Mesothelial cell of epicardium (in vitro differentiated cells): ENCODE data around the gene PORCN. TPM values are rescaled to one million over a fixed set of nuclear protein-coding genes. Genes with fewer than 3 reads are reported as not detected.

Experiments used
- DNase-seq, 2 experiments: peaks; one replicate each; pipeline ENCODE4 v3.0.0; 2021; ENCODE audit warnings: low spot score in 2 of 2; ENCODE audit not compliant: unreplicated experiment in 2 of 2
- H3K27ac Mint-ChIP-seq: 2 replicates; pipeline ENCODE4 v1.8.0; 2021; ENCODE audit warnings: mixed read lengths
- H3K27me3 Mint-ChIP-seq: 2 replicates; pipeline ENCODE4 v1.8.0; 2021; ENCODE audit warnings: low read depth, mixed read lengths
- H3K36me3 Mint-ChIP-seq: 2 replicates; pipeline ENCODE4 v1.8.0; 2021; ENCODE audit warnings: mixed read lengths
- H3K4me1 Mint-ChIP-seq: 2 replicates; pipeline ENCODE4 v1.8.0; 2021; ENCODE audit warnings: mixed read lengths
- H3K4me3 Mint-ChIP-seq: 2 replicates; pipeline ENCODE4 v1.8.0; 2021; ENCODE audit warnings: mild to moderate bottlenecking, moderate library complexity, mixed read lengths
- H3K9me3 Mint-ChIP-seq: 2 replicates; pipeline ENCODE4 v1.8.0; 2021; ENCODE audit warnings: mixed read lengths
- total RNA-seq: library from RNA; stranded (reverse); gene quantifications from 3 replicates; pipeline ENCODE4 v1.2.1, GENCODE V29; 2021
- TF ChIP-seq, protein P1 (sequence below): fragments of 200-600 bp; sonication (generic); IDR thresholded peaks from one replicate; pipeline ENCODE4 v1.5.0; 2021; ENCODE audit warnings: antibody characterized with exemption; ENCODE audit not compliant: unreplicated experiment

The PORCN gene
- total RNA-seq, 1 donor from 2014 or later: 10.1 TPM

DNA sequence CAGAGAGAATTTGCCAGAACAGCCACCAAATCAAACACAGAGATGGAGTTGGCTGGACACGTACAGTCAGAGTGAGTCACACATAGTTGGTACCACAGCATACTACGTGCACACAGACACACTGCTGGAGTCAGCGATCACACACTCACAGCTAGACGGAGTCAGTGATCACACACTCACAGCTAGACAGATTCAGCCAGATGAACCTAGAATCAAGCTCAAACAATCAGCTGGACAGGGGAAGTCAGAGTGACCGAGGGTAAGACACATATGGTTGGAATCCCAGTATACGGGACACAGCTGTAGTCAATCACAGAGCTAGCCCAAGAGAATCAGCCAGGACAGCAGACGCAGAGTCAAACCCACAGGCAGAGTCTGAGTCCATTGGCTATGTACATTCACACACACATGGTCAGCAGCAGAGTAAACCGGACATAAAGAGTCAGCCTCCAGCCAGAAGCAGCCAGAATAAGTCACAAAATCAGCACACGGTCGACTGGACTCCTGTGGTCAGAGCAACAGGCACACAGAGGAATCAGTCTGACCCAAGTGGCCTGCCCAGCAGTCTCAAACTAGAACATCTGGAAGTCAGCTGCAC is 43.4 kb upstream of the PORCN start:
- Mint-ChIP-seq H3K27me3 (peaks cover 2% of the 10 kb centered on the region), H3K27ac (no peak overlapping the region), H3K9me3 (peaks cover 16% of the 10 kb centered on the region), H3K36me3 (peaks cover 3% of the 10 kb centered on the region), H3K4me3 (peak overlapping the region; percentile 13), H3K4me1 (peaks cover 20% of the 10 kb centered on the region)
- TF ChIP-seq, protein P1, sequence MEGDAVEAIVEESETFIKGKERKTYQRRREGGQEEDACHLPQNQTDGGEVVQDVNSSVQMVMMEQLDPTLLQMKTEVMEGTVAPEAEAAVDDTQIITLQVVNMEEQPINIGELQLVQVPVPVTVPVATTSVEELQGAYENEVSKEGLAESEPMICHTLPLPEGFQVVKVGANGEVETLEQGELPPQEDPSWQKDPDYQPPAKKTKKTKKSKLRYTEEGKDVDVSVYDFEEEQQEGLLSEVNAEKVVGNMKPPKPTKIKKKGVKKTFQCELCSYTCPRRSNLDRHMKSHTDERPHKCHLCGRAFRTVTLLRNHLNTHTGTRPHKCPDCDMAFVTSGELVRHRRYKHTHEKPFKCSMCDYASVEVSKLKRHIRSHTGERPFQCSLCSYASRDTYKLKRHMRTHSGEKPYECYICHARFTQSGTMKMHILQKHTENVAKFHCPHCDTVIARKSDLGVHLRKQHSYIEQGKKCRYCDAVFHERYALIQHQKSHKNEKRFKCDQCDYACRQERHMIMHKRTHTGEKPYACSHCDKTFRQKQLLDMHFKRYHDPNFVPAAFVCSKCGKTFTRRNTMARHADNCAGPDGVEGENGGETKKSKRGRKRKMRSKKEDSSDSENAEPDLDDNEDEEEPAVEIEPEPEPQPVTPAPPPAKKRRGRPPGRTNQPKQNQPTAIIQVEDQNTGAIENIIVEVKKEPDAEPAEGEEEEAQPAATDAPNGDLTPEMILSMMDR: no peak
- DNase-seq: no peak

DNA sequence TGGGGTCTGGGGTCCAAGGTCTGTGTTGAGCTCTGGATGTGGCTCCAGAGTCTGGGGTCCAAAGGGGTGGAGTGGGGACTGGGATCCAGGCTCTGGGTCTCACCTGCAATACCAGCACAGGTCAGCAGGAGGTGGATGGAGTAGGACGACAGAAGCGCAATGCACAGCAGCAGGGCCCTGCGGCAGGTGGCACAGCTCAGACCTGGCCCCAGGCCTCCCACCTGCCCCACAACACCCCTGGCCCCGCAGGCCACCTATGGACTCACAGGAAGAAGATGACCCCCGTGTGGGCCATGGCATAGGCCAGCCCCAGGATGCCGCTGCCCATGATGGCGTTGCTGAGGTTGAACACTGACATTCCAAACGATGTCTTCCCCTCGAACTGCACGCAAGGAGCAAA is 42.1 kb upstream of the PORCN start:
- peaks cover 2% of the 10 kb centered on the region for H3K27me3 Mint-ChIP-seq
- H3K9me3 Mint-ChIP-seq: peaks cover 15% of the 10 kb centered on the region
- H3K4me3 Mint-ChIP-seq: no peak overlapping the region
- no peaks in the 10 kb centered on the region for H3K36me3 Mint-ChIP-seq
- no peak for DNase-seq
- TF ChIP-seq, protein P1: no peak
- no peak overlapping the region for H3K27ac Mint-ChIP-seq
- peaks cover 25% of the 10 kb centered on the region for H3K4me1 Mint-ChIP-seq

DNA sequence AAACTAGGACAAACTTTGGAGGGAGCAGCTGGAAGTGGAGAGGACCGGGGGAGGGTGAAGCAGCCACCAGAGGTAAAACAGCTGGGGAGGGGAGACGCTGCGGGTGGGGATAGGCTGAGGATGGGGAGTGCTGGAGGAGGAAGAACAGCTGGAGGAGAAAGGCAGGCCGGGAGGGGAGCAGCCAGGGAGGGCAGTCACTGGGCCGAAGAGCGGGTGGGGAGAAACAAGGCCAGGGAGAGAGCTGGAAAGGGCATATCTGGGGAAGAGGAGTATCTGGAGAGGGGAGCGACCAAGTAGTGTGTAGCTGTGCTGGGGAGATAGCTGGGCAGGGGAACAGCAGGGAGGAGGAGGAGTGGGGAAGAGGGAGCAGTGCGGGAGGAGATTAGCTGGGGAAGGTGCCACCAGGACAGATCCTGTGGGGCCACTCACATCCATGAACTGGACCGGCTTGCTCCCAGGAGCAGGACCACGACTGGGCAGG is 41.5 kb upstream of the PORCN start:
- Mint-ChIP-seq H3K9me3 (peaks cover 15% of the 10 kb centered on the region), H3K36me3 (no peaks in the 10 kb centered on the region), H3K27me3 (peaks cover 2% of the 10 kb centered on the region), H3K4me1 (peaks cover 25% of the 10 kb centered on the region), H3K4me3 (peak overlapping the region; percentile 60), H3K27ac (no peak overlapping the region)
- DNase-seq: no peak
- TF ChIP-seq, protein P1: no peak

DNA sequence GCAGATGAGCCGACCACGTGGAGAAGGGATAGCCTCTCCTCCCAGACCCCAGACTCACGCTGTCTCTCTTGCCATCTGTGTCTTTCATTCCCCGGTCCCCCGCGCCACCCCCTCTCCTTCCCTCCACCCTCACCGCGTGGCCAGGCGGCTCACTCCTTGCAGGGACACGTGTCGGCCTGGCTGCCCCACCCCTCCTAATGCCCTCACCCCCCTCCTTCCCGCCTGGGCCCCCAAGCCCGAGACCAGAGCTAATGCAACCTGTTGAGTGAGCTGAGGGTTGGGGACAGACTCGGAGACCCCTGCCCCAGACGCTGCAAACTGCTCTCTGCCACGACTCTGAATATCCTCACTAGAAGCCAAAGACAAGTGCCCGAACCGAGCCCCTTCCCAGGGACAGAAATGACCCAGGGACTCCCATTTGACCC is 40.5 kb upstream of the PORCN start:
- DNase-seq: no peak
- no peaks in the 10 kb centered on the region for H3K36me3 Mint-ChIP-seq
- H3K27ac Mint-ChIP-seq: no peak overlapping the region
- peak overlapping the region; percentile 60 for H3K4me3 Mint-ChIP-seq
- peaks cover 29% of the 10 kb centered on the region for H3K4me1 Mint-ChIP-seq
- peaks cover 2% of the 10 kb centered on the region for H3K27me3 Mint-ChIP-seq
- TF ChIP-seq, protein P1: no peak
- H3K9me3 Mint-ChIP-seq: peaks cover 10% of the 10 kb centered on the region

DNA sequence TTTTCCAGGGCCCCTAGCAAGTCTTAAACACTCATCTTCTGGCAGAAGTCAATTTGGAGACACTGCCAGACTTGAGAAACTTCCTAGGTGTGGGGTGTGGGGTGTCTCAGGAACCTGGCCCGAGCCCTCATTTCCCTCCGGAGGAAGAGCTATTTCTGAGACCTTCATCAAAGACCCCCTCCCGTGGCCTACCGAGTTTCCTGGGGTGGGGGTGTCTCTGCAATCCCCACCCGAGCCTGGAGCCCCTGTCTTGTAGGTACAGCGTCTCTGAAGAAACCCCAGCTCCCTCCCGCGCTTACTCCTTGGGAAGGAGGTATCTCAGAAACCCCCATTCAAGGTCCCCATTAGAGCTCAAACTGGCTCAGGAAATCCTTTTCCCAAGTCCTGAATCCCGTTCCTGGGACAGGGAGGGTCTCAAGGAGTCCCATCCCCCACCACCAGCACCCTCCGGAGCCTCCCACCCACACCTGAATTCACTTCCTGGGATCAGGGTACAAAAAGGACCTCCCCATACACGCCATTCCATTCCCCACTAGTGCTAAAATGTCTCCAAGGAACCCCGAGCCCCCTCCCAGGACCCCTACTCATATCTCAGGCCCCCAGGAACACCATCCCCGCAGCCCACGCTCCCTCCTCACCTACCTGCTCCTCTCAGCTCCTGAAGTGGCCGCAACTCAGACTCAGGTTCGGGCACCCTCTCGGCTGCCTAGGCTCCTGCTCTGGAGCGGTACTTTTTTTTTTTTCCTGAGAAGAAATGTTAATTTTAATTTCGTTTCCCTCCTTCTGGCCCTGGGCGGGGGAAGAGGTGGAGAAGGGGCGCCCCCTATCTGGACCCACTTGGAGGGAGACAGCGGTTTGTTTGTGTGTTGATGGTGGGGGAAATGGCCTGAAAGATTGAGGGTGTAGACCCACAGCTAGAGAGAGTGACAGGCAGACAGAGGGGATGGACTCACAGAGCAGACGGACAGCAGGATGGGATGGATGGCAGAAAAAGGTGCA is 39.8 kb upstream of the PORCN start:
- Mint-ChIP-seq H3K27ac (peak overlapping the region; percentile 18), H3K9me3 (peaks cover 8% of the 10 kb centered on the region), H3K4me3 (peak overlapping the region; percentile 60)

More for the DNA sequence above, 39.8 kb upstream of the PORCN start:
- H3K27me3 Mint-ChIP-seq: peaks cover 2% of the 10 kb centered on the region
- DNase-seq: no peak
- TF ChIP-seq, protein P1: no peak
- H3K4me1 Mint-ChIP-seq: peaks cover 29% of the 10 kb centered on the region
- H3K36me3 Mint-ChIP-seq: no peaks in the 10 kb centered on the region
